ENCODE data around the gene ZFYVE1. TPM values are rescaled to one million over a fixed set of nuclear protein-coding genes. Genes with fewer than 3 reads are reported as not detected.
"Not testable (repeated sequence)": the region's sequence is repeated elsewhere in the genome, so short reads cannot be mapped to it uniquely, and the experiment has no call there.

ZFYVE1 gene
- polyA plus RNA-seq, 1 donor, result 15.9 TPM

DNA sequence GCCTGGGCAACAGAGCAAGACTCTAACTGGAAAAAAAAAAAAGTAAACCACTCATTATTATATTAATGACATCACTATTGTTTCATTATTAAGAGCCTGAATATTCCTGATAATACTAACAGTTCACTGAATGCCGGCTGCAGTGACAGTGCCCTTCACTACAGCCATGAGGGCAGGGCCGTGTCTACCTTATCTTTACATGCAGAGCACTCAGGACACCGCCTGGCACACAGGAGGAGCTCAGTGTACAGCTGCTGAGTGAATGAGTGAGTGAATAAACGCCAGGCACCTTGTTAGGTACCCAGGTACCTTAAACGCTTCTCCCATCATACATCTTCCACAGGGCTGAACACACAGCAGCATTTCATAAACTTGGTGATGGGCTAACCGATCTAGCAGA lies 23.2 kb downstream of the ZFYVE1 start:
- DNase-seq, result no peak

- DNase-seq, result no peak
Measured at GRCh38 chr14:73000073-73000472, 26.8 kb downstream of the ZFYVE1 start.

DNA sequence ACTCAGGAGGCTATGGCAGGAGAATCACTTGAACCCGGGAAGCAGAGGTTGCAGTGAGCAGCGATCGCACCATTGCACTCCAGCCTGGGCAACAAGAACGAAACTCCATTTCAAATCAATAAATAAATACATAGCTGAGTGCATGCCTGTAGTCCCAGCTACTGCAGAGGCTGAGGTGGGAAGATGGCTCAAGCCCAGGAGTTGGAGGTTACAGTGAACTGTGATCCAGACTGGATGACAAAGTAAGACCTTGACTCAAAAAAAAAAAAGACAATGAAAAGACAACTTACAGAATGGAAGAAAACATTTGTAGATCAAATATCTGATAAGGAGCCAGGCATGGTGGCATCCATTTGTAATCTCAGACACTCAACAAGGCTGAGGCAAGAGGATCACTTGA lies 27.6 kb downstream of the ZFYVE1 start:
- no peak for DNase-seq

GRCh38 chr14:72998252-72998903 lies 28.5 kb downstream of the ZFYVE1 start:
- no peak for DNase-seq

GRCh38 chr14:72996916-72997315 lies 30.0 kb downstream of the ZFYVE1 start:
- DNase-seq, result no peak

DNA sequence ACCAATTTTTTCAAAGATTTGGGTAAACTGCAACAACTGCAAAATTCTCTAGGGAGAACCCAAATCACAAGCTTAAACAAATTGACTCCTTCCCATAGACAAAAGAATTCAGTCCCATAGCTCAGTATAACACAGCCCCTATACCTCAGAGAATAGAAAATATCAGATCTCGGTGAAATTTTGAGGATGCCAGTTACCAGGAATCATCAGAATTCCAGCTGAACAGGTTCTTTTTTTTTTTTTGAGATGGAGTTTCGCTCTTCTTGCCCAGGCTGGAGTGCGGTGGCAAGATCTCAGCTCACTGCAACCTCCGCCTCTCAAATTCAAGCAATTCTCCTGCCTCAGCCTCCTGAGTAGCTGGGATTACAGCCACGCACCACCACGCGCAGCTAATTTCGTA lies 36.7 kb downstream of the ZFYVE1 start:
- no peak for DNase-seq

GRCh38 chr14:72986857-72987256 lies 40.0 kb downstream of the ZFYVE1 start:
- no peak for DNase-seq

- DNase-seq, result no peak
Measured at GRCh38 chr14:72986214-72986613, 40.7 kb downstream of the ZFYVE1 start.

- no peak for DNase-seq
Measured at GRCh38 chr14:72982146-72982708, 44.7 kb downstream of the ZFYVE1 start.

DNA sequence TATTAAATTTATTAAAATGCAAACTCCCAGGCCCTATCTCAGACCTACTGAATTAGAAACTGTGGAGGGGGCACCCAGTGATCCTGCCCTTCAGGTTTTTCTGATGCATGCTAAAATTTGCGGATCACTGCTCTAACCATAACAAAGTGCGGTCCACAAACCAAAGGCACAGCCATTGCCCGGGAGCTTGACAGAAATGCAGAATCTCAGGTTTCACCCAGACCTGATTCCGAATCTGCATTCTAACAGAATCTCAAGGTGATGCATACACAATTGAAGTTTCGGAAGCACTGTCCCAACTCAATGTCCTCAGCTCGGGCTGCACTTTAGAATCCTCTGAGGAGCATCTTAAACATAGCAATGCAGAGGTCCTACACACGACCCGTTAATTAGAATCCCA lies 46.0 kb downstream of the ZFYVE1 start:
- no peak for DNase-seq

- DNase-seq, result no peak
Measured at GRCh38 chr14:72978856-72979255, 48.0 kb downstream of the ZFYVE1 start.

GRCh38 chr14:72975770-72976169 lies 51.1 kb downstream of the ZFYVE1 start:
- DNase-seq, result no peak

DNA sequence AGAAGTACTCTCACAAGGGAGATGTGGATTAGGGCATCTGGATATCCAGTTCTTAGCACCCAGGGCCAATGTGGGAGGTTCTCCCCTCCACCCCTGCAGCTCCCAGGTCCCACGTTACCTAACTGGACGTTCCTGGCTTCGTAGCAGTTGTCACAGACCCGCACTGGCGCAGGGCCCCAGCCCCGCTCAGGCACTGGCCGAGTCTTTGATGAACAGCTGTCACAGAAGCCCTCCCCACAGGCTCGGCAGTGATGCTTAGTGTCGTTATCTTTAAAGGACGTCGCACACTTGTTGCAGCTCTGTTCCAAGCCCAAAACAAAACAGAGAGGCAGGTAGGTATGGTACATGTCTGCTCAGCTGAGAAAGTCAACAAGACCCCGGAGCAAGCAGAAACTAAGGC lies 52.2 kb downstream of the ZFYVE1 start:
- no peak for DNase-seq

DNA sequence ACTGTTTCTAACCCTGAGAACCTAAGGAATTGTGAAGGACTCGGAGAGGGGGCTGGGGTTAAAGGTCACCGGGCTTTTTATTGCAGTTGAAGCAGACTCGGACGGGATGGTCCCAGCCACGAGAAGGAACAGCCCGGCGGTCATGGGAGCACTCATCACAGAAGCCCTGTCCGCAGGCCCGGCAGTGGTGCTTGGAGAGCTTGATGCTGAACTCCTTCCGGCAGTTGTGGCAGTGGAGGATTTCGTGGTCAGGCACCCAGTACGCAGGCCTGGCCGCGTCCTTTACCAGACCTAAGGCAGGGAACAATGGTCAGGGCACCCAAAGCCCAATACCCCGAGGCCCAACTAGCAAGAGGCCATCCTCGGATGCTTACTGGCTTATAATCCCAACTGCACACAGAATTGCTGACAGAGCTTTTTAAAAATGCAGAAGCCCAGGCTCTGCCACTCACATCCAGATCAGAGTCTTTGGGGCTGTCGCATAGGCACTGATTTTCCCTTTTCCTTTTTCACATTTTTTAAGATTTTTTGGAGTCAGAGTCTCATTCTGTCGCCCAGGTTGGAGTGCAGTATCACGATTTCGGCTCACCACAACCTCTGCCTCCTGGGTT lies 56.0 kb downstream of the ZFYVE1 start:
- no peak for DNase-seq

DNA sequence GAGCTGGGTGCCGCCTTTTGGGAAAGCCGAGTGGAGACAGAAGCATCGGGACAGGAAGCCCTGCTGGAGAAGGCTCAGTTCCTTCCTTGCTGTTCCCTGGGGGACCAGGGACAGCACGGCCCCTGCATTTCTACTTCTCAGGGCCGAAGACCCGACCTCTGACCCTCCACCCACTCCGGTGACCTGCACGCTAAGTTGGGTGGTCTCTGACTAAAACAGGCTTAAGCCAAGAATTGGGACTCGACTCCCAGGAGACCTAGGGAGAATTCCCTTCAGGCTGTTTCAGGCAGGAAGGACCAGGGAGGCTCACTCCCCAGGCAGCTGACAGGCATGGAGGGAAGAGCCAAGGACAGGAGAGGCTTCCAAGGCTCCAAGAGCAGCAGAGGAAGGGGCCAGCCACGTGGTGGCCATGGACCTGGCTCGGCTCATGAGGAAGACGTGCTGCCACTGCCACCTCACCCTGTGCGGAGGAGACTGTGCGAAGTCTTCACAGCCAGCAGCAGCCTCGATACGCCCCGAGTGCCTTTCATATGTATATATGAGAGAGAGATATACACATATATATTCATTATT lies 56.8 kb downstream of the ZFYVE1 start:
- no peak for DNase-seq

DNA sequence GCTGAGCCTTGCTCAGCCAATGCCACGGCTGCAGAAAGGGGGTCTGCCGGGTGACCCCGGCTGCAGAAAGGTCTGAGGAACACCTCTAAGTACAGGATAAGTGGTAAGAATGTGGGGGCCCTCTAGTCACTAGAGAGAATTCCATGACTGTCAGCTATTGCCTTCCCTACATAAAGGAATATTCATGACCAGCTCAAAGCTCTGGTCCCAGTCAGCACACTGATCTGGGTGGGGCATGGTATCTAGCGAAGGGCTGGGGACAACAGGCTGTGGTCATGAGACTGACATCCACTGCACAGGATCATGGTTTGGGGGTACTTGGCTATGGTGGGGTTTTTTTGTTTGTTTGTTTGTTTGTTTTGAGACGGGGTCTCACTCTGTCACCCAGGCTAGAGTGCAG lies 58.6 kb downstream of the ZFYVE1 start:
- DNase-seq, result no peak

DNA sequence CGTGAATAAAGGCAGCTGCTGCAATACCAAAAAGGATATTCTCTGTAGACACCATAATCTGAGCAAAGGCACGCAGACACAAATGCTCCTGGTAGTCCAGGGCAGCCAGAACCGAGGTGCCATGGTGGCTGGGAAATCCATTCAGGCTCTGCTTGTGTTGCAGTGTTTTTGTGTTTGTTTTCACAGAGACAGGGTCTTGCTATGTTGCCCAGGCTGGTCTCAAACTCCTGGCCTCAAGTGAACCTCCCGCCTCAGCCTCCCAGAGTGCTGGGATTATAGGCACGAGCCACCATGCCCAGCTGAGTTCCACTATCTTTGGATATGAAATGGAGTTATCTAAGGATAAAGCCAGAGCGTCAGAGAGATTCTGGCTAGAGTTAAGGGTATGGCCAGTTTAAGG lies 60.9 kb downstream of the ZFYVE1 start:
- DNase-seq, result no peak

- no peak for DNase-seq
Measured at GRCh38 chr14:72965249-72965648, 61.7 kb downstream of the ZFYVE1 start.

DNA sequence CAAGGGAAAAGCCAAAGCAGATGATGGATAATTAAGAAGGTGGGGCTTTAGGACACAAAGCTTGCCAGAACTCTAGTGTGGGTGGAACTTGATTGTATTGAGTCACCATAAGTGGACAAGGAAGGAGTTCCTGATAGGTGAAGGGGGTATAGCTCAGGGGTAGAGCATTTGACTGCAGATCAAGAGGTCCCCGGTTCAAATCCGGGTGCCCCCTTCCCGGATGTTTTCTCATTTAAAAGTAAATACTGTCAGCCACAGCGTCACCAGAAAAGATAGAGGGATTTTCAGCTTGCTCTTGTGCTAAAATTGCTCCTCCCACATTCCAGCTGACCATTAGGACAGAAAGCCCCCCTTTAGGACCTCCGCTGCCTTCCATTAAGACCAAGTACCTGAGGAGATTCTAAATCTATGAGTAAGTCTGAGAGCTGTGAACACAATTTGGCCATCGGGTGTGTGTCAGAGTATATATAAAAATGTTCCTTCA lies 64.0 kb downstream of the ZFYVE1 start:
- DNase-seq, result no peak

GRCh38 chr14:72962336-72962754 lies 64.6 kb downstream of the ZFYVE1 start:
- not testable (repeated sequence) for DNase-seq

GRCh38 chr14:72961579-72962335 lies 65.1 kb downstream of the ZFYVE1 start:
- DNase-seq, result no peak

DNA sequence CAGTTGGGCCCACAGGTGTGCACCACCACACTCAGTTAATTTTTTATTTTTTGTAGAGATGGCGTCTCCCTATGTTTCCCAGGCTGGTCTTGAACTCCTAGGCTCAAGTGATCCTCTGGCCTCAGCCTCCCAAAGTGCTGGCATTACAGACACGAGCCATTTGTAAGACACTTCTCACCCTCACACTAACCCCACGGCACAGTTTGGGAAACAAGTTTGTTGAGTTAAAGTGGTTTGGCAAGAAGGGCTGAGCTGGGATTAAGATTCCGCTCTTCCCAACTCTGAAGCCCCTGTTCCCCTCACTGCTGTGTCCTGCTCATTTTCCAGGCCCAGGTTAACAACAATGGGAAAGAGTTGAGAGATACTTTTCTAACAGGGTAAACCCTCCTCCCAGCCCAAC lies 65.9 kb downstream of the ZFYVE1 start:
- DNase-seq, result not testable (repeated sequence)

DNA sequence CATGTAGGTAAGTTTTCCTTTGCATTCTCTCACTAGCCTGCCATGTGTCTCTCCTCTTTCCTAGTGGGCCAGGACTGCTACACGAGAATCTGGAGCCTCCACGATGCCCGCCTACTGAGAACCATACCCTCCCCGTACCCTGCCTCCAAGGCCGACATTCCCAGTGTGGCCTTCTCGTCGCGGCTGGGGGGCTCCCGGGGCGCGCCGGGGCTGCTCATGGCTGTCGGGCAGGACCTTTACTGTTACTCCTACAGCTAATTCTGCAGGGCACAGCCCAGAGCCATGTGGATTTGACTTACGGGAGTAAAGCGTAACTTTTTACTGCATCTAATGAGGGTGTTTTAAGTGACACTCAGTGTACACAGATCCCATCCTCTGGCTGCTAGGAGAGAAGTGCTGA lies 68.4 kb downstream of the ZFYVE1 start:
- DNase-seq, result no peak

All from hindlimb muscle (tissue), 1 donor.